Heart left ventricle (tissue), 16 donors: ENCODE measurements around the gene CBX8. TPM values are rescaled to one million over a fixed set of nuclear protein-coding genes. Genes with fewer than 3 reads are reported as not detected.

Experiments
- ATAC-seq, 4 donors: fragments of 200-7000 bp; cut with Tn5 transposase; one replicate each; pipeline ENCODE4 v1.9.1; 2020 to 2022; ENCODE audit warnings: moderate library complexity in 4 of 4, mild to moderate bottlenecking in 3 of 4, moderate number of reproducible peaks in 1 of 4
- DNase-seq, 5 donors: peaks; one replicate each; pipeline ENCODE4 v3.0.0-alpha.2; 2020
- H3K27ac ChIP-seq, 12 donors: fragments of 200-600 bp; sonication (generic) in 4 of 12; one replicate each; pipeline versions ENCODE4 v1.5.0 to v1.8.0; 2016 to 2022; ENCODE audit warnings: mild to moderate bottlenecking in 2 of 12
- H3K27me3 ChIP-seq, 9 donors: fragments of 200-600 bp; sonication (generic) in 2 of 9; one replicate each; pipeline versions ENCODE4 v1.5.1 to v1.8.0; 2016 to 2022; ENCODE audit warnings: mild to moderate bottlenecking in 3 of 9
- H3K36me3 ChIP-seq, 9 donors: fragments of 200-600 bp; sonication (generic) in 2 of 9; one replicate each; pipeline versions ENCODE4 v1.5.0 to v1.8.0; 2018 to 2022; ENCODE audit warnings: mild to moderate bottlenecking in 2 of 9
- H3K4me1 ChIP-seq, 12 donors: fragments of 200-600 bp; sonication (generic) in 4 of 12; one replicate each; pipeline versions ENCODE4 v1.5.0 to v1.8.0; 2016 to 2022; ENCODE audit warnings: mild to moderate bottlenecking in 3 of 12
- H3K4me3 ChIP-seq, 12 donors: fragments of 200-600 bp; sonication (generic) in 4 of 12; one replicate each; pipeline versions ENCODE4 v1.5.0 to v1.8.0; 2017 to 2022; ENCODE audit warnings: mild to moderate bottlenecking in 9 of 12, moderate library complexity in 4 of 12
- H3K9me3 ChIP-seq, 12 donors: fragments of 200-600 bp; sonication (generic) in 4 of 12; one replicate each; pipeline versions ENCODE4 v1.5.0 to v1.8.0; 2016 to 2022; ENCODE audit warnings: mild to moderate bottlenecking in 1 of 12
- CTCF ChIP-seq, 12 donors: fragments of 200-600 bp; sonication (generic) in 4 of 12; IDR thresholded peaks; one replicate each; pipeline versions ENCODE4 v1.5.0 to v1.8.0; 2018 to 2022; ENCODE audit warnings: antibody characterized with exemption in 12 of 12, mild to moderate bottlenecking in 5 of 12
- POLR2A ChIP-seq, 2 donors: fragments of 450-650 bp; IDR thresholded peaks; one replicate each; pipeline ENCODE4 v1.6.1; 2017; ENCODE audit warnings: antibody characterized with exemption in 2 of 2, mild to moderate bottlenecking in 2 of 2, moderate library complexity in 2 of 2
- WGBS, 4 donors: extraction: QIAGEN DNeasy Blood & Tissue Kit in 2 of 4; methylation state at CpG; one replicate each; pipeline versions ENCODE4 v1.1.5 to v1.1.7; 2013 to 2018; 5-methylcytosine and 5-hydroxymethylcytosine counted together
- intact Hi-C, 10 donors: fragments of 100-400 bp; cut with DNase I; formaldehyde crosslinking; loops; one replicate each; pipeline versions ENCODE4 v1.11.1 to v1.14.2; 2022
- long read RNA-seq, 3 donors: library from polyadenylated mRNA; unstranded; transcript quantifications; one replicate each; pipeline ENCODE4 v2.0.0, GENCODE V29; 2020 to 2021
- polyA plus RNA-seq, 2 donors: library from polyadenylated mRNA; stranded (reverse); fragments of 200-250 nt; gene quantifications; one replicate each; pipeline ENCODE4 v1.2.3, GENCODE V29; 2013
- total RNA-seq, 9 donors: library from RNA; depleted of rRNA in 2 of 9; stranded (reverse); fragments of >200 nt in 2 of 9; fragmentation: NEBNext Ultra II Directional in 3 of 9; extraction: Animal tissue kit (Norgen Biotek cat#: 25700) in 3 of 9; gene quantifications; one replicate each; pipeline versions ENCODE4 v1.1.0 to v1.2.4, GENCODE V29; 2016 to 2023
- donor health status: ischemic (EF 13 %, LVEDD 7.1; RV severe dilation, severe dysfunction).
- donor health status: healthy with polysubstance abuse.
- donor health status: DM: no; HTN: yes; CAD: no.
- donor health status: DM: no; HTN: no; CAD: no.
- donor health status: ischemic (EF 25% LVEDD 6.9; RV normal size, moderate dysfunction).
- donor health status: ischemic (EF 25% LVEDD 5.7; RV mildly dilated, moderate dysfunction).
- donor health status: healthy.
- donor health status: DM: yes; HTN: yes; CAD: no.
- donor health status: ischemic (EF 35%, LVEDD 5.7; RV mildly dilated, moderate dysfunction).
- donor health status: nonischemic (EF 11% LVEDD 7.7; RV severe dilation, severe dysfunction).
- donor health status: DM: yes; HTN: yes; CAD: no.
- donor health status: PGD.
- donor health status: ischemic (EF 29% LVEDD 5.4; RV normal size, mild dysfunction).
- donor health status: nonischemic (EF 23%, LVEDD 6.1; RV moderate dilation, normal function).

CBX8 gene
- total RNA-seq (1 to 10 TPM; 1.5 to 9.2 (median 5.3) TPM), polyA plus RNA-seq (1 to 10 TPM; 3.6 to 5.1 TPM)
- long read RNA-seq, donor 1, transcript CBX8-201 (5 exons, 3,791 nt), result major isoform, 9 of 12 reads
- long read RNA-seq, donor 1, partial matches to known transcripts, result 1 of 12 reads
- long read RNA-seq, donor 1, other reads (novel, unspliced or antisense), result 2 of 12 reads
- long read RNA-seq, donor 2, transcript CBX8-201 (5 exons, 3,791 nt), result major isoform, 11 of 11 reads
- long read RNA-seq, donor 2, partial matches to known transcripts, result 0 of 11 reads
- long read RNA-seq, donor 2, other reads (novel, unspliced or antisense), result 0 of 11 reads
- long read RNA-seq, donor 3, transcript CBX8-201 (5 exons, 3,791 nt), result major isoform, 7 of 8 reads
- long read RNA-seq, donor 3, partial matches to known transcripts, result 1 of 8 reads
- long read RNA-seq, donor 3, other reads (novel, unspliced or antisense), result 0 of 8 reads

DNA sequence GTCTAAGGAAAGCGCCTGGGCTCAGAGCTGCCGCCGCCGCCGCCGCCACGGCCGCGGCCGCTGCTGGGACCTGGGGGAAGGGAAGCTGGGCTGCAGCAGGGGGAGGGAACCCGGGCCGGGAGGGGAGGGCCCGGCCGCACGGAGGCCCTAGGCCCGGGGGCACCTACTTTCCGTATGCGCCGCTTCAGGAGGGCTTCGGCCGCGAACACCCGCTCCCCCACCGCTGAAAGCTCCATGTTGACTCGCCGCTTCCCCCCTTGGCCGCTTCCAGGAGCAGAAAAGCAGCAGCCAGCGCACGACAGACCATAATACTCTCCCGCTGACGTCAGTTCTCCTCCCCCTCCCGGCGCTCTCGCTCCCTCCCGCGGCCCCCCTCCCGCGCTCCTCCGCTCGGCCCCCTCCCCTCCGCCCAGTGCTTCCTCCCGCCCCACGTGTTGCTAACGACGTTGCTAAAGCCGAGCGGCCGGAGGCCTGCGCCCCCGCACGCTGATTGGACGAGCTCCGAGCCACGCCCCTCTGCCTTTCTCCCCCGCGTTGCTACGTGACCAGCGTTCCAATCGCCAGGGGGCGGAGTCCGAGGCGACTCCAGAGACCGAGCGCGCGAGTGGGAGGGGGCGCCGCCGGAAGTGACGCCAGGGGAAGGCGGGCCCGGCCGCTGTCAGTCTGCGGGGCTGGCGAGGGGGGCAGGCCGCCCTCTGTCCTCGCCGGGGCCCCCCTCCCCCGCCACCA lies at the start of gene CBX8:
CBX8 (minus strand) TSS at position 315 of the 729 bp plus-strand sequence; CDS start at position 236, 79 bp downstream.
- Histone ChIP-seq H3K36me3 (peaks cover 0 to 9% (median 0%) of the 10 kb centered on the region in 9 donors), H3K4me3 (peak within 1 kb of the TSS; percentile 56 to 95 (median 74)), H3K4me1 (peaks cover 3 to 67% (median 50%) of the 10 kb centered on the region in 12 donors), H3K9me3 (no peaks in the 10 kb centered on the region), H3K27me3 (peaks cover 50 to 67% (median 61%) of the 10 kb centered on the region in 9 donors), H3K27ac (peak within 1 kb of the TSS; percentile 49 to 92 (median 86))
- ATAC-seq, result peak; percentile 93 to 99 (median 97)
- peak; percentile 100 for DNase-seq
- TF ChIP-seq CTCF (IDR thresholded peaks at IDR 0.05) (peak in 10 of 12 donors; percentile 8 to 51 (median 27)), POLR2A (IDR thresholded peaks at IDR 0.05) (peak in 1 of 2 donors; percentile 54)
- 1% methylated on average over 25 to 79 of the region's 79 CpGs for WGBS, 4 donors
- intact Hi-C loops, result loop anchor here in 9 of 10 donors (2.0 to 10.0 kb wide), 6 partner anchors 40 to 195 kb away; partner anchors contain the start of gene CBX4 (in 5 of the 9)

DNA sequence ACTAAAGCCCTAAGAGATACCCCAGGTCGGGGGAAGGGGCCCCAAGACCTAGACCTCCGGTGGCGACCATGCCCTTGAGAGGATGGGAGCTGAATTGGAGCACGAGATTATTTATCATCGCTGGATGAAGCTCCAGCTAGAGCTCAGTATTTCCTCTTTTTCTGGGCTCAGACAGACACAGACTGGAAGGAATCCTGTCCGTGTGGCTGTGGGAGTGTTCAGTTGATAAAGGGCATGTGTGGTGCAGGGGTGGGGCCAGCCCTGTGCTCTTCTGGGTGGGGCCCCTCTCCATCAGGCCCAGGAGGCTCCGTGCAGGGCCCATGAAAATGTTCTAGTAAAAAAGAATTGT lies 48.7 kb upstream of the CBX8 start:
- H3K27ac ChIP-seq, result peak overlapping the region in 8 of 12 donors; percentile 28 to 86 (median 66)
- peaks cover 25 to 50% (median 29%) of the 10 kb centered on the region in 9 donors for H3K27me3 ChIP-seq
- intact Hi-C loops, result loop anchor here in 5 of 10 donors (2.0 to 10.0 kb wide), 6 partner anchors 67 to 145 kb away; no protein-coding TSS in a partner anchor
- DNase-seq (peak in 1 of 5 donors; percentile 27), ATAC-seq (peak in 2 of 4 donors; percentile 14 to 21)
- peaks cover 0 to 55% (median 45%) of the 10 kb centered on the region in 12 donors for H3K4me1 ChIP-seq
- peak overlapping the region in 3 of 12 donors; percentile 64 to 72 (median 68) for H3K4me3 ChIP-seq
- 27 to 43% (median 35%) methylated on average over 7 of the region's 7 CpGs for WGBS, 4 donors
- no peaks in the 10 kb centered on the region for H3K9me3 ChIP-seq
- TF ChIP-seq POLR2A (IDR thresholded peaks at IDR 0.05) (no peak), CTCF (IDR thresholded peaks at IDR 0.05) (no peak)
- no peaks in the 10 kb centered on the region for H3K36me3 ChIP-seq

- no peaks in the 10 kb centered on the region for H3K36me3 ChIP-seq
- H3K4me1 ChIP-seq, result peaks cover 0 to 61% (median 50%) of the 10 kb centered on the region in 12 donors
- H3K4me3 ChIP-seq, result peak overlapping the region; percentile 43 to 79 (median 65)
- 4 to 22% (median 6%) methylated on average over 9 to 38 of the region's 38 CpGs for WGBS, 4 donors
- DNase-seq, result peak in 4 of 5 donors; percentile 62 to 84 (median 65)
- intact Hi-C loops, result loop anchor here in 6 of 10 donors (2.0 to 10.0 kb wide), 9 partner anchors 38 to 147 kb away; partner anchors contain the start of gene CBX8 (in 2 of the 6)
- ATAC-seq, result peak; percentile 38 to 80 (median 70)
- no peak for TF ChIP-seq POLR2A (IDR thresholded peaks at IDR 0.05)
- peak; percentile 72 to 89 (median 80) for TF ChIP-seq CTCF (IDR thresholded peaks at IDR 0.05)
- peaks cover 27 to 55% (median 34%) of the 10 kb centered on the region in 9 donors for H3K27me3 ChIP-seq
- no peaks in the 10 kb centered on the region for H3K9me3 ChIP-seq
- H3K27ac ChIP-seq, result peak overlapping the region in 10 of 12 donors; percentile 50 to 86 (median 68)
Measured at GRCh38 chr17:79844869-79845600, 48.2 kb upstream of the CBX8 start.
